IPS-NIHi11 (cell line): ENCODE results near the gene SLC6A6.
"Not testable (repeated sequence)": the region's sequence is repeated elsewhere in the genome, so short reads cannot be mapped to it uniquely, and the experiment has no call there.

Experiments
- DNase-seq: peaks from one replicate; pipeline ENCODE4 v3.0.0; 2012; ENCODE audit warnings: mixed read lengths, low spot score

SLC6A6 gene

GRCh38 chr3:14508966-14509795 is 106.8 kb downstream of the SLC6A6 start:
- DNase-seq: peak; percentile 94

DNA sequence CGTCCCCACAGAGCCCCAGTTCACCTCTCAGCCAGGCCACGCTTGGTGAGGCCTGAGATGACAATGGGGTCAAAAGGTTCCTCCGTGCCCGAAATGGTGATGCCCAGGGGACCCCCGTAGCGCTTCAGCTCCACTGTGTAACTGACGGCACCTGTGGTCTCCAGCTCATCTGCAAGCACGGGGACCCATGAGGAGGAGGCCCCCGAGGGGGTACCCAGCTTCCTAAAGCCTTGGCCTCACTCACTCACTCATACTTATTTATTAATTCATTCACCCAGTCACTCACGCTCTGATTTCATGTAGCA is 107.3 kb downstream of the SLC6A6 start:
- DNase-seq: no peak

- DNase-seq: no peak
Measured at GRCh38 chr3:14510838-14511622, 108.6 kb downstream of the SLC6A6 start.

GRCh38 chr3:14511623-14512280 is 109.3 kb downstream of the SLC6A6 start:
- no peak for DNase-seq

DNA sequence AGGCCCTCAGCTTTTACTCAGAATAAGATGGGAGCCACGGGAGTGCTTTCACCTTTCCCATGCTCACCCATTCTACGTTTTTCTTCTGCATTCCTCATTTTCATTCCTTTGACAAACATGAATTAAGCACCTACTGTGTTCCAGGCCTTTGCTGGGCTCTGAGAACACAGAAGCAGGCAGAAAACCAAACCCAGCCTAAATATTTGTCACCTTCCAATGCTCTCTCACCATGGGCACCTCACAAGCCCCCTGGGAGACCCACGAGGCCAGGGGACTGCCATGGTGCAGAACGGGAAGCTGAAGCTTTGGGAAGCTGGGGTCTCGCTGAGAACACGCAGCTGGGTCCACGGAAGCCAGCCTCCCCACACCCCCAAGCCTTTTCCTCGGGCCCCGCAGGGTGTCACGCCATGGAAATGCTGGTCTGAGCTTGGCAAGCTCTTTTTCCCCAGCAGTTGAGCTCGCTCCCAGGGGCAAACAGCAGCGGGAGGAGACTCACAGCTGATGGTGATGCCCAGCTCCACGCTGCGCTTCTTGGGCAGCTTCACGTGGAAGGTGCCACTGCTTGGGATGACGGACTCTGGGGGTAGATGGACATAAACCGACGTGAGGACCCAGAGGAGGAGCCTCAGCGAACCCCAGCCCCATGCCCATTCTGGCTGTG is 110.0 kb downstream of the SLC6A6 start:
- no peak for DNase-seq

DNA sequence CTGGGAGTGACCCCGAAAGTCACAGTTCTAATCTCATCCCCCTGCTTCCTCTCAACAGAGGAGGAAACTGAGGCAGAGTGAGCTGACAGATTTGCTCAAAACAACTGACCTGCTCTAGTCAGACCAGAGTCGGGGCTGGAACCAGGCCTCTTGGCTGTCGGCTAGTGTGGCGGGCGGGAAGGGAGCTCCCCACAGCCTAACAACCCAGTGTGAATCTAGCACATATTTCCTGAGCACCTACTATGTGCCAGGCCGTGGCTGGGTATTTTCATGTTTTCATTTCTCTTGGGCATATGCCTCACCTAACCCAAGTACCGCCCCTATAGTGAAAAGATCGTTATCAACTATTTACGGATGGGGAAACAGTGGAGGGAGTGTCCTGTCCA is 110.5 kb downstream of the SLC6A6 start:
- no peak for DNase-seq

DNA sequence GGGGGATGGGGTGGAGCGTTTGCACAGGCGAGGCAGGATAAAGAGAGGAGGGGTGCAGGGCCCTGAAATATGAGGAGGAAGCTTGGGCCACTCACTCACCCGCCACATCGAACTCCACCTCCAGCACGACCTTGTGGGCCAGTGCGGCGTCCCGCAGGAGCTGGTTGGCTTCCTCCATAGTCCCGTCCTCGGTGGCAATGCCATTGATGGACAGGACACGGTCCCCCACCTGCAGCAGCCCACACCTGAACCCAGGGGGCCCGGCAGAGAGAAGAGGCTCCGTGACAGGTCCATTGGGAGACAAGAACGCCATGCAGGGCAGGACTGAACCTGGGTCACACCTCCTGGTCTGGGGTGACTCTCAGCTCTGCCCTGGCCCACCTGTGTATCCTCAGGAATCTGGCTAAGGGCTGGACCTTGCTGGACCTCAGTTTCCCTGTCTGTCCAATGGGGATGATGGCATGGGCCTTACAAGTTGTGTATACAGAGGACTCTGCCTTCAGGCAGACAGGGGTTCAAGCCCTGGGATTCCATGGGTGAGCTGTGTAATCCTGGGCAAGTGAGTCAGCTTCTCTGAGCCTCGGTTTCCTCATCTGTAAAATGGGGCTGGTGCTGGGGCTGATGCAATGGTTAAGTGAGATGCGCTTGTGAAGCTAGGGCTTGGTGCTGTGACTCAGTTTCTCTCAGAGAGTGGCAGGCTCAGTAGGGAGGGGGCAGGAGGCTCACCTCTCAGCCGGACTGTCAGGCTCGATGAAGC is 111.3 kb downstream of the SLC6A6 start:
- no peak for DNase-seq

- DNase-seq: no peak
Measured at GRCh38 chr3:14514323-14514720, 111.9 kb downstream of the SLC6A6 start.

- not testable (repeated sequence) for DNase-seq
Measured at GRCh38 chr3:14515526-14515925, 113.1 kb downstream of the SLC6A6 start.

DNA sequence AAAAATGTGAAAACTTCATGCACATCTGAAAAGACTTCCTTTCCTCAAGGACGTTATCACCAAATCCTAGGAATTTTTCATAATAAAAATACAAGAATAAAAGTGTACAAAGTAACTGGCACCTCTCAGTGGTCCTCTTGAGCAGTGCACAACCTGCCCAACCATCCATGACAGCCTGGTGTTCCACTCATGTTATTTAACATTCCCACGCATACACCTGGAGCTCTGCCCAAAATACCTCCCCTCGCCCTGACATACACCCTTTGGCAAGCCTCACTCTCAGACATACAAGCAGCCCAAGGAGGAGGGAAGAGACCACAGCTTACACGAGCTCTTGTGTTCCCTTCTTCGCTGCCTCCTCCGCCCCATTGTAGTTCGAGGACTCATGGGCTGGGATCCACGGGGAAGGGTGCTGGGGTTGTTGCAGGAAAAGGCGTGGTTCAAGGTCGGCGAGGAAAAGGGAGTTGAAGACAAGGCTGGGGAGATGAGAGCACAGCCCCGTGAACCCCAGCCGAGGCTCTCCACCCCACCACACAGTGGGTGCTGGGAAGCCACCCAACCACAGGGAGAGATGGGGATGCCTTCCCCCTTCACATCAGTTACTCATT is 114.4 kb downstream of the SLC6A6 start:
- DNase-seq: no peak

DNA sequence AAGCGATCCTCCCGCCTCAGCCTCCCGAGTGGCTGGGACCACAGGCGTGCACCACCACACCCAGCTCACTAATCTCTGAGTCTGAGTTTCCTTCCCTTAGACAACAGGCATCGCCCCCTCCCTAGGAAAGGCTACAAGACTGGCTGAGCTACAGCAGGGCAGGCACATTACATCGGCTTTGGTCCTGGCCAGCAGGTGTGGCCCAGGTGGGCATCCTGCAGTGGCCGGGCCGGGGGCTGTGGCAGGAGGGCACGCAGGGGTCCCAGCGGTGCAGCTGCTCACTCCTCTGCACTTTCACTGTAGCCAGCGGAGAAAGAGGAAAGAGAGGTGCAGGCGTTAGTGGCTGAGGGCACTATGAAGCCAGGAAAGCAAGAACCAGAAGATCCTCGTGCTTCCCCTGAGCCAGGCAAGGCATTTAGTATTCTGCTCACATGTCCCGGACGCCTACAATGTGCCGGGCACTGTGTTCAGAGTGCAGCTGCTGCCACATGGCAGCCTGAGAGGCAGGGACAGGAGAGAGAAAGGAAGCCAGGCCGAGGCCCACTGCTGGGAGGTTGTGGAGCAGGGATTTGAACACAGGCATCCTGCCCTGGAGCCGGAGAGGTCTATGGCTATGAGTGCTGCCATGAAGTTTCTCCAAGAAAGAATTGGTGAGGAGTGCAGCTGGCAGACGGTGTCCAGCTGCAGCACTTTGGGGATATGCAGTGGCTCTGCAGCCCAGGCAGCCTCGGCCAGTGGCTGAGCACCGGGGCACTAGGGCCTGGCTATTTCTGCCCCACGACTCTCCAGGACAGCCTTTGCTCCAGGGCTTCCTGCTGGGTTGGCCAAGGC is 115.4 kb downstream of the SLC6A6 start:
- no peak for DNase-seq

GRCh38 chr3:14518432-14518802 is 116.0 kb downstream of the SLC6A6 start:
- DNase-seq: no peak

- DNase-seq: no peak
Measured at GRCh38 chr3:14518893-14519292, 116.5 kb downstream of the SLC6A6 start.

DNA sequence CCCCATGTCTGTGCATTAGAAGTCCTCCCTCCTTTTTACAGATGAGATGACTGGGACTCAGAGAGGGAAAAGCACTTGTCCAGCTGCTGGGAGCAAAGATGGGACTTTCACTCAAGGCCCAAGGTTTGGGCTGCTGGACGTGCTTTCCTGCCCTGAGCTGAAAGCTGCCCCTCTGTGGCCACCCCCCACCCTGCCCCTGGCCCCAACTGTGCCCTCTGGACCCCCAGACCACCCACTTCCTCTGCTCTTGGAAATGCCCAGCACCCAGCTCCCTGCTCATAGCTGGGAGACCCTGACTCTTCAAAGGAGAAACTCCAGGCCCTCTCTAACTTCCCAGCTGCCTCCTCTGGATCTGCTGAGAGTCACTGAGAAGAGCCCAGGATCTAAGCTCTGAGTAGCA is 117.0 kb downstream of the SLC6A6 start:
- DNase-seq: no peak

DNA sequence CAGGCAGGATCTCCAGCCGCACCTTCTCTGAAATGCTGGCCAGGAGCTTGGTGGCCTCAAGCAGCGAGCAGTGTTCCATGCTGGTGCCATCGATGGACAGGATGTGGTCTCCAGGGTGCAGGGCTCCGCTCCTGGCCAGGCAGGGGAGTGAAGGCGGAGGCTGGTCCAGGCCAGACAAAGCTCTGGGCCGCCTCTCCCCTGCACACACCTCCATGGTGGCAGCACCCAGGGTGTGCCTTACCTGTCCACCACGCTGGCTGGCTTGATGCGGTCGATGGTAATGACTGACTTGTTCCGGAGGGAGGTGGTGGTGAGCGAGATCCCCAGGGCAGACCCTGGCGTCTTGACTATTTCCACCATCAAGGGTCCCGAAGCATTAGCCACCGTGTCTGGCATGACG is 117.7 kb downstream of the SLC6A6 start:
- no peak for DNase-seq

GRCh38 chr3:14520967-14521366 is 118.6 kb downstream of the SLC6A6 start:
- no peak for DNase-seq

DNA sequence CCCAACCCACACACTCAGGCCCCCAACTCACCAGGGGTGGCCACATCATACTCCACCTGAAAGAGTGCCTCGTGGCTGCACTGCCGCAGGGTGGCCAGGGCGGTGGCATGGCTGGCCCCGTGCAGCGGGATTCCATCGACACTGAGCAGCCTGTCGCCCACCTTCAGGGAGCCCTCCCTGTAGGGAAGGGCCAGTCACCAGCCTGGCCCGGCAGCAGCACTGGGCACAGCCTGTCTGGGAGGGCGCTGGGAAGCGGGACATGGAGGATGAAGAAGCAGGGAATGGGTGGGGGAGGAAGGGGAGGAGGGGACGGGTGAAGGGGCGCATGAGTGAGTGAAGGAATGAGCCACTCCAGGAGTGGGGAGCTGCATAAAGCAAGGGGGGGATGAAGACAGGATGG is 119.2 kb downstream of the SLC6A6 start:
- no peak for DNase-seq

GRCh38 chr3:14522129-14522691 is 119.8 kb downstream of the SLC6A6 start:
- no peak for DNase-seq

DNA sequence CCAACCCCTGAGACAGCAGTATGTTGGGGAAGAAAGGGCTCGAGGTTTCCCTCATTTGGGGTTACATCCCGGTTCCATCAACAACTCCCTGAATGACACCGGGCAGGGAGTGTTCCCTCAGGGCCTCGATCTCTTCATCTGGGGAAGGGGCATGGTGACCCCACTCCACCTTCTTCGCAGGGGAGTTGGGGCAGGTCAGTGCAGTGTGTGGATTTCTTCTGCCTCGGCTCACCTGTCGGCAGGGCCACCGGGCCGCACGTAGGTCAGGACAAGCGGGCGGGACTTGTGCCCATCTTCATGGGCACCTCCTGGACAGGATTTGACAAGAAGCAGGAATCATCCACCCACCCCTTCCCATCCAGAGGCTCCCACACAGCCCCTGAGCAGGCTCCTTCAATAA is 120.4 kb downstream of the SLC6A6 start:
- DNase-seq: no peak

DNA sequence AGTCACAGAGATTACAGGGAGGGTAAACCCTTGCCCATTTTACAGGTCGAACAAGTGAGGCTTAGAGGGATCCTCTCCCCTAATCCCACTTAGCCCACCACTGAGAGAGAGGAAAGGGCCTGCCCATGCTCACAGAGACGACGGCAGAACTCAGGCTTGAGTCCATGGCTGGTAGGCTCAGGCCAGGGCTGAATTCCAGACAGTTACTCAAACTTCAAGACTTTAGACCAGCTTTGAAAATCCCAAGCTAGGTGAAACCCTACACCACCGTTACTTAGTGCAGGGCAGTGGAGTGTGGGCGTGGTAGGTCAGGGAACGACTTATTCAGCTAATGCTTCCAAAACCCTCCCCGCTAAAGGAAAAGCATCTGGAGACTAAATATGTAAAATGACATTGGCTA is 121.4 kb downstream of the SLC6A6 start:
- DNase-seq: no peak
